Measurements from ENCODE around the gene ZWILCH.

ZWILCH gene

GRCh38 chr15:66515901-66516322, 10.8 kb downstream of the ZWILCH start:
- no peak for TF ChIP-seq CTCF (IDR thresholded peaks at IDR 0.05; ENCODE audit: insufficient read depth, low read depth, low read length, missing control alignments)
- no peak overlapping the region for H3K4me3 ChIP-seq (ENCODE audit: low read depth, low read length)
- no peak for DNase-seq (ENCODE audit: low read depth)

GRCh38 chr15:66523926-66524325, 18.8 kb downstream of the ZWILCH start:
- no peak for TF ChIP-seq CTCF (IDR thresholded peaks at IDR 0.05; ENCODE audit: insufficient read depth, low read depth, low read length, missing control alignments)
- no peak overlapping the region for H3K4me3 ChIP-seq (ENCODE audit: low read depth, low read length)
- DNase-seq (ENCODE audit: low read depth) = no peak

DNA sequence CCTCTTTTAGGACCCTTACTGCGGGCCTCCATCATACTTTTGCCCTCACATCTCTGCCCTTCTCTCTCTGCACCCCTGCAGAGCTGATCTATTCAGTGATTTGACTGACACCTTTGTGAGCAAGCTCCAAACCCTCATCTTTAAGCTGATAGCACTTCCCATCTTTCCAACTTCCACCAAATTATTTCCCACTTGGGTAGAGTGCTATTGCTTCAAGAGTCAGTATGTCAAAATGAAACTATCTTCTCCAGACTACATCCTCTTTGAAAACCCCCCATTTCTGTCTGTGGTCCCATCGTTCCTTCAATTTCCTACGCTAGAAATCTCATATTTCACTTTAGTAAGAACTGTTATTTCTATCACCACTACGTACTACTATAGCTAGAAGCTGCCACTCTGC, 19.7 kb downstream of the ZWILCH start:
- no peak overlapping the region for H3K4me3 ChIP-seq (ENCODE audit: low read depth, low read length)
- TF ChIP-seq CTCF (IDR thresholded peaks at IDR 0.05; ENCODE audit: insufficient read depth, low read depth, low read length, missing control alignments) = no peak
- DNase-seq (ENCODE audit: low read depth) = no peak

DNA sequence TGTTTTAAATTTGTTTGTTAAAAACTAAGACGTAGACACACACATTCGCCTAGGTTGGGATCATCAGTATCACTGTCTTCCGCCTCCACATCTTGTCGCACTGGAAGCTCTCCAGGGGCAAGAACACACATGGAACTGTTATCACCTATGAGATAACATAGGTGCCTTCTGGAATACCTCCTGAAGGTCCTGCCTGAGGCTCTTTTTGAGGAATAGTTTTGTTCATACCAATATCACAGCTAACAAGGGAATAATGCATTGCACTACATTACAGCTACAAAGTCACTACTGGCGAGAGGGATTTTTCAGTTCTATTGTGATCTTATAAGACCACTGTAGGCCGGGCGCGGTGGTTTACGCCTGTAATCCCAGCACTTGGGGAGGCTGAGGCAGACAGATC, 29.9 kb downstream of the ZWILCH start:
- no peak for TF ChIP-seq CTCF (IDR thresholded peaks at IDR 0.05; ENCODE audit: insufficient read depth, low read depth, low read length, missing control alignments)
- H3K4me3 ChIP-seq (ENCODE audit: low read depth, low read length) = no peak overlapping the region
- no peak for DNase-seq (ENCODE audit: low read depth)

GRCh38 chr15:66542896-66543295, 37.8 kb downstream of the ZWILCH start:
- DNase-seq (ENCODE audit: low read depth) = no peak
- no peak for TF ChIP-seq CTCF (IDR thresholded peaks at IDR 0.05; ENCODE audit: insufficient read depth, low read depth, low read length, missing control alignments)
- no peak overlapping the region for H3K4me3 ChIP-seq (ENCODE audit: low read depth, low read length)

- DNase-seq (ENCODE audit: low read depth) = no peak
- TF ChIP-seq CTCF (IDR thresholded peaks at IDR 0.05; ENCODE audit: insufficient read depth, low read depth, low read length, missing control alignments) = no peak
- no peak overlapping the region for H3K4me3 ChIP-seq (ENCODE audit: low read depth, low read length)
Observed at GRCh38 chr15:66545255-66545654, 40.1 kb downstream of the ZWILCH start.

DNA sequence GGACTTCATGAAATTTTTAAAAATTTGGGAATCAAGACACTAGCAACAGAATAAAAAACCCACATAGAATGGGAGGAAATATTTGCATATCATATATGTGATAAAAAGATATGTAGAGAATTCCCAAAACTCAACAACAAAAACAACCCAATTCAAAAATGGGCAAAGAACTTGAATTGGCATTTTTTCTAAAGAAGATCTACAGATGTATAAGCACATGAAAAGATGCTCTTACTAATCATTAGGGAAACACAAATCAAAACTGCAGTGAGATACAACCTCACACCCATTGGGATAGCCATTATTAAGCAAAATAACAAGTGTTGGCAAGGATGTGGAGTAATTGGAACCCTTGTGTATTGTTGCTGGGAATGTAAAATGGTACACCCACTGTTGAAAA, 50.6 kb downstream of the ZWILCH start:
- no peak overlapping the region for H3K4me3 ChIP-seq (ENCODE audit: low read depth, low read length)
- DNase-seq (ENCODE audit: low read depth) = no peak
- TF ChIP-seq CTCF (IDR thresholded peaks at IDR 0.05; ENCODE audit: insufficient read depth, low read depth, low read length, missing control alignments) = no peak

Data from GM12865 (cell line).